CD4-positive, alpha-beta T cell (primary cell): Measurements from ENCODE around the gene PMM1. TPM values are rescaled to one million over a fixed set of nuclear protein-coding genes. Genes with fewer than 3 reads are reported as not detected.

Experiments
- ATAC-seq: fragments of 200-7000 bp; cut with Tn5 transposase; one replicate; pipeline ENCODE4 v1.10.0; 2022; ENCODE audit warnings: mild to moderate bottlenecking; ENCODE audit not compliant: poor library complexity
- CTCF ChIA-PET: fragments of 350-600 bp; sonication (Branson Sonifier 250); formaldehyde crosslinking; loops from one replicate; lab custom pipeline; 2021; ENCODE audit warnings: antibody characterized with exemption, inconsistent platforms; lab: Charles Lee
- POLR2A ChIA-PET: fragments of 350-600 bp; sonication (Branson Sonifier 250); formaldehyde crosslinking; loops from one replicate; lab custom pipeline; 2021; ENCODE audit warnings: antibody characterized with exemption, inconsistent platforms; lab: Charles Lee
- DNase-seq, 14 experiments: peaks; one replicate each; pipeline ENCODE4 v3.0.0-alpha.2; 2013 to 2020; ENCODE audit warnings: mixed read lengths in 2 of 14
- H3K27ac ChIP-seq, 2 donors: one replicate each; pipeline versions ENCODE4 v1.5.1 to v1.7.0; 2013; ENCODE audit warnings: low read length in 2 of 2, low read depth in 1 of 2, mild to moderate bottlenecking in 1 of 2
- H3K27me3 ChIP-seq, 2 experiments: 1 replicate in 1 of 2; 2 replicates in 1 of 2; pipeline versions ENCODE4 v1.6.1 to v1.7.0; 2013; ENCODE audit warnings: low read length in 2 of 2, control low read depth in 1 of 2, mild to moderate bottlenecking in 1 of 2, moderate library complexity in 1 of 2; ENCODE audit not compliant: insufficient read depth in 2 of 2, control insufficient read depth in 1 of 2
- H3K36me3 ChIP-seq: one replicate; pipeline ENCODE4 v1.6.1; 2013; ENCODE audit warnings: low read length, control low read depth; ENCODE audit not compliant: insufficient read depth
- H3K4me1 ChIP-seq: one replicate; pipeline ENCODE4 v1.6.1; 2013; ENCODE audit warnings: low read length, control low read depth; ENCODE audit not compliant: insufficient read depth
- H3K4me3 ChIP-seq: one replicate; pipeline ENCODE4 v1.5.1; 2013; ENCODE audit warnings: mild to moderate bottlenecking, low read length, moderate library complexity
- H3K9me3 ChIP-seq, 2 experiments: 1 replicate in 1 of 2; 2 replicates in 1 of 2; pipeline versions ENCODE4 v1.6.1 to v1.7.0; 2013; ENCODE audit warnings: low read length in 2 of 2, mild to moderate bottlenecking in 2 of 2, control low read depth in 1 of 2, moderate library complexity in 1 of 2; ENCODE audit not compliant: control insufficient read depth in 1 of 2, insufficient read depth in 1 of 2
- H3K27ac Mint-ChIP-seq: one replicate; pipeline ENCODE4 v1.8.0; 2020; ENCODE audit warnings: mixed read lengths
- H3K27me3 Mint-ChIP-seq: one replicate; pipeline ENCODE4 v1.8.0; 2021; ENCODE audit warnings: mixed read lengths
- H3K36me3 Mint-ChIP-seq: one replicate; pipeline ENCODE4 v1.8.0; 2021; ENCODE audit warnings: low read depth, mixed read lengths
- H3K4me1 Mint-ChIP-seq: one replicate; pipeline ENCODE4 v1.8.0; 2021; ENCODE audit warnings: low read depth, mixed read lengths
- H3K4me3 Mint-ChIP-seq: one replicate; pipeline ENCODE4 v1.8.0; 2020; ENCODE audit warnings: mild to moderate bottlenecking, mixed read lengths
- H3K9me3 Mint-ChIP-seq: one replicate; pipeline ENCODE4 v1.8.0; 2020; ENCODE audit warnings: mixed read lengths
- CTCF ChIP-seq: fragments of 200-600 bp; IDR thresholded peaks from one replicate; pipeline ENCODE4 v1.8.0; 2022; ENCODE audit warnings: antibody characterized with exemption, mild to moderate bottlenecking
- intact Hi-C, 2 experiments: fragments of 100-400 bp; cut with DNase I in 1 of 2; cut with micrococcal nuclease in 1 of 2; formaldehyde crosslinking; loops; one replicate each; pipeline versions ENCODE4 v1.15.1 to v1.9.0; 2023 to 2025; cut with DNase I, micrococcal nuclease
- total RNA-seq, 174 experiments: library from RNA in 2 of 174; stranded (reverse) in 2 of 174; gene quantifications; one replicate each; pipeline ENCODE4 v1.2.3 and lab custom pipeline; 2021 to 2026

The PMM1 gene
- total RNA-seq, 2 experiments from 2014 or later = 24.8 to 25.5 TPM

- H3K36me3 Mint-ChIP-seq = peaks cover 41% of the 10 kb centered on the region
- ChIA-PET CTCF (no interaction called here), POLR2A (no interaction called here)
- DNase-seq = no peak
- H3K4me1 ChIP-seq = peaks cover 9% of the 10 kb centered on the region
- H3K4me3 ChIP-seq = no peak overlapping the region
- H3K27me3 ChIP-seq = no peaks in the 10 kb centered on the region
- peaks cover 70% of the 10 kb centered on the region for H3K36me3 ChIP-seq
- H3K9me3 Mint-ChIP-seq = no peaks in the 10 kb centered on the region
- no peak for ATAC-seq
- TF ChIP-seq CTCF = no peak
- H3K4me1 Mint-ChIP-seq = peaks cover 5% of the 10 kb centered on the region
- H3K4me3 Mint-ChIP-seq = no peak overlapping the region
- no peaks in the 10 kb centered on the region for H3K9me3 ChIP-seq
- no peaks in the 10 kb centered on the region for H3K27me3 Mint-ChIP-seq
- H3K27ac Mint-ChIP-seq = no peak overlapping the region
- intact Hi-C loops = no loop called here
- H3K27ac ChIP-seq = no peak overlapping the region
These were observed 57.7 kb downstream of the PMM1 start for GRCh38 chr22:41531715-41532477.

- Mint-ChIP-seq H3K4me3 (no peak overlapping the region), H3K36me3 (peaks cover 48% of the 10 kb centered on the region), H3K4me1 (peaks cover 5% of the 10 kb centered on the region), H3K27me3 (no peaks in the 10 kb centered on the region), H3K27ac (no peak overlapping the region), H3K9me3 (no peaks in the 10 kb centered on the region)
- DNase-seq (no peak), ATAC-seq (no peak)
- TF ChIP-seq CTCF = no peak
- H3K27me3 ChIP-seq = no peaks in the 10 kb centered on the region
- intact Hi-C loops = no loop called here
- H3K4me3 ChIP-seq = no peak overlapping the region
- H3K36me3 ChIP-seq = peaks cover 78% of the 10 kb centered on the region
- CTCF ChIA-PET = no interaction called here
- H3K27ac ChIP-seq = no peak overlapping the region
- H3K4me1 ChIP-seq = peaks cover 17% of the 10 kb centered on the region
- POLR2A ChIA-PET = no interaction called here
- no peaks in the 10 kb centered on the region for H3K9me3 ChIP-seq
These were observed 58.5 kb downstream of the PMM1 start for GRCh38 chr22:41530890-41531714.

GRCh38 chr22:41528938-41529561 lies 60.6 kb downstream of the PMM1 start:
- Mint-ChIP-seq H3K27ac (peak overlapping the region; percentile 7), H3K4me1 (peaks cover 16% of the 10 kb centered on the region), H3K27me3 (no peaks in the 10 kb centered on the region), H3K36me3 (peaks cover 57% of the 10 kb centered on the region), H3K4me3 (no peak overlapping the region), H3K9me3 (no peaks in the 10 kb centered on the region)
- POLR2A ChIA-PET = no interaction called here
- no peak for TF ChIP-seq CTCF
- no peaks in the 10 kb centered on the region for H3K9me3 ChIP-seq
- peaks cover 85% of the 10 kb centered on the region for H3K36me3 ChIP-seq
- no peaks in the 10 kb centered on the region for H3K27me3 ChIP-seq
- H3K4me1 ChIP-seq = peaks cover 35% of the 10 kb centered on the region
- DNase-seq (no peak), ATAC-seq (no peak)
- CTCF ChIA-PET = interaction anchor here (3.5 kb wide), 1 partner anchor 126 kb away, joined by 54 read pairs; no protein-coding TSS in a partner anchor
- intact Hi-C loops = loop anchor here in 1 of 2 experiments (10.0 kb wide), 1 partner anchor 604 kb away; no protein-coding TSS in a partner anchor
- H3K27ac ChIP-seq = no peak overlapping the region
- H3K4me3 ChIP-seq = no peak overlapping the region
